ENCODE results near the gene SLC26A3. TPM values are rescaled to one million over a fixed set of nuclear protein-coding genes. Genes with fewer than 3 reads are reported as not detected.

SLC26A3 gene
- total and polyA plus RNA-seq, 4 donors: under 0.01 to 0.49 (median 0.14) TPM

- H3K36me3 ChIP-seq (ENCODE audit: control insufficient read depth in 4 of 4, insufficient read depth in 3 of 4, low read depth in 1 of 4, low read length in 3 of 4): no peaks in the 10 kb centered on the region
- WGBS: 88% methylated on average over 5 of the region's 5 CpGs
- TF ChIP-seq NR2F2 (IDR thresholded peaks at IDR 0.05) (no peak), SP1 (IDR thresholded peaks at IDR 0.05) (no peak), JUND (IDR thresholded peaks at IDR 0.05) (no peak), YY1 (IDR thresholded peaks at IDR 0.05) (no peak), HNF4A (conservative IDR thresholded peaks at IDR 0.05) (no peak), GABPA (IDR thresholded peaks at IDR 0.05 in 1 of 2, conservative IDR thresholded peaks at IDR 0.05 in 1 of 2) (no peak), EGR1 (IDR thresholded peaks at IDR 0.05; ENCODE audit: low read depth in 2 of 2) (no peak), RXRA (IDR thresholded peaks at IDR 0.05) (no peak)
- H3K9ac ChIP-seq (ENCODE audit: low read depth in 1 of 2, low read length in 2 of 2): no peak overlapping the region
- H3K9me3 ChIP-seq (ENCODE audit: control insufficient read depth in 4 of 4, low read length in 3 of 4): no peaks in the 10 kb centered on the region
- DNase-seq (ENCODE audit: low spot score): no peak
- no peak overlapping the region for H3K27ac ChIP-seq (ENCODE audit: low read depth in 1 of 2, low read length in 2 of 2)
- H3K27me3 ChIP-seq (ENCODE audit: control insufficient read depth in 4 of 4, insufficient read depth in 4 of 4, low read length in 3 of 4): no peaks in the 10 kb centered on the region
- no peaks in the 10 kb centered on the region for H3K4me1 ChIP-seq (ENCODE audit: control insufficient read depth in 4 of 4, insufficient read depth in 4 of 4, low read length in 3 of 4)
- H3K4me3 ChIP-seq (ENCODE audit: low read depth in 1 of 3, low read length in 3 of 3): no peak overlapping the region
Observed at GRCh38 chr7:107811934-107812333, 8.9 kb upstream of the SLC26A3 start.

DNA sequence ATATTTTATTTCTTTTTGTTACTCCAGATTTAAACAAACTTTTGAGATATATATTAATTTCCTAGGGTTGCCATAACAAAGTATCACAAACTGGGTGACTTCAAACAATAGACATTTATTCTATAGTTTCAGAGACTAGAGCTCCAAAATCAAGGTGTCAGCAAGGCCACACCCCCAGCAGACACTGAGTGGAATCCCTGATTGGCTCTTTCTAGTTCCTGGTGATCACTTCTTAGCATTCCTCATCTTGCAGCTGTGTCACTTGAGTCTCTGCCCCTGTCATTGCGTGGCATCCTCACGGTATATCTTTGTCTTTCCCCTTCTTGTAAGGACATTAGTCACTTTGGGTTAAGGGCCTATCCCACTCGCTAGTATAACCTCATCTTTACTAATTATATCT lies 7.6 kb upstream of the SLC26A3 start:
- no peaks in the 10 kb centered on the region for H3K9me3 ChIP-seq (ENCODE audit: control insufficient read depth in 4 of 4, low read length in 3 of 4)
- TF ChIP-seq MAX (IDR thresholded peaks at IDR 0.05): no peak
- TF ChIP-seq REST (IDR thresholded peaks at IDR 0.05): no peak
- no peak for TF ChIP-seq GABPA (IDR thresholded peaks at IDR 0.05 in 1 of 2, conservative IDR thresholded peaks at IDR 0.05 in 1 of 2)
- TF ChIP-seq HNF4A (conservative IDR thresholded peaks at IDR 0.05): no peak
- no peak for TF ChIP-seq HNF4G (IDR thresholded peaks at IDR 0.05)
- TF ChIP-seq, protein P1, sequence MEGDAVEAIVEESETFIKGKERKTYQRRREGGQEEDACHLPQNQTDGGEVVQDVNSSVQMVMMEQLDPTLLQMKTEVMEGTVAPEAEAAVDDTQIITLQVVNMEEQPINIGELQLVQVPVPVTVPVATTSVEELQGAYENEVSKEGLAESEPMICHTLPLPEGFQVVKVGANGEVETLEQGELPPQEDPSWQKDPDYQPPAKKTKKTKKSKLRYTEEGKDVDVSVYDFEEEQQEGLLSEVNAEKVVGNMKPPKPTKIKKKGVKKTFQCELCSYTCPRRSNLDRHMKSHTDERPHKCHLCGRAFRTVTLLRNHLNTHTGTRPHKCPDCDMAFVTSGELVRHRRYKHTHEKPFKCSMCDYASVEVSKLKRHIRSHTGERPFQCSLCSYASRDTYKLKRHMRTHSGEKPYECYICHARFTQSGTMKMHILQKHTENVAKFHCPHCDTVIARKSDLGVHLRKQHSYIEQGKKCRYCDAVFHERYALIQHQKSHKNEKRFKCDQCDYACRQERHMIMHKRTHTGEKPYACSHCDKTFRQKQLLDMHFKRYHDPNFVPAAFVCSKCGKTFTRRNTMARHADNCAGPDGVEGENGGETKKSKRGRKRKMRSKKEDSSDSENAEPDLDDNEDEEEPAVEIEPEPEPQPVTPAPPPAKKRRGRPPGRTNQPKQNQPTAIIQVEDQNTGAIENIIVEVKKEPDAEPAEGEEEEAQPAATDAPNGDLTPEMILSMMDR (IDR thresholded peaks at IDR 0.05; ENCODE audit: low read depth, low read length, missing input control): no peak
- H3K36me3 ChIP-seq (ENCODE audit: control insufficient read depth in 4 of 4, insufficient read depth in 3 of 4, low read depth in 1 of 4, low read length in 3 of 4): no peaks in the 10 kb centered on the region
- DNase-seq (ENCODE audit: low spot score): no peak
- no peaks in the 10 kb centered on the region for H3K27me3 ChIP-seq (ENCODE audit: control insufficient read depth in 4 of 4, insufficient read depth in 4 of 4, low read length in 3 of 4)
- no peak overlapping the region for H3K9ac ChIP-seq (ENCODE audit: low read depth in 1 of 2, low read length in 2 of 2)
- no peaks in the 10 kb centered on the region for H3K4me1 ChIP-seq (ENCODE audit: control insufficient read depth in 4 of 4, insufficient read depth in 4 of 4, low read length in 3 of 4)
- no peak overlapping the region for H3K4me3 ChIP-seq (ENCODE audit: low read depth in 1 of 3, low read length in 3 of 3)
- no peak overlapping the region for H3K27ac ChIP-seq (ENCODE audit: low read depth in 1 of 2, low read length in 2 of 2)
- WGBS: 94% methylated on average over 3 of the region's 3 CpGs

- no peak overlapping the region for H3K27ac ChIP-seq (ENCODE audit: low read depth in 1 of 2, low read length in 2 of 2)
- H3K4me1 ChIP-seq (ENCODE audit: control insufficient read depth in 4 of 4, insufficient read depth in 4 of 4, low read length in 3 of 4): no peaks in the 10 kb centered on the region
- DNase-seq (ENCODE audit: low spot score): no peak
- no peaks in the 10 kb centered on the region for H3K27me3 ChIP-seq (ENCODE audit: control insufficient read depth in 4 of 4, insufficient read depth in 4 of 4, low read length in 3 of 4)
- no peaks in the 10 kb centered on the region for H3K36me3 ChIP-seq (ENCODE audit: control insufficient read depth in 4 of 4, insufficient read depth in 3 of 4, low read depth in 1 of 4, low read length in 3 of 4)
- H3K9me3 ChIP-seq (ENCODE audit: control insufficient read depth in 4 of 4, low read length in 3 of 4): no peaks in the 10 kb centered on the region
- no peak overlapping the region for H3K9ac ChIP-seq (ENCODE audit: low read depth in 1 of 2, low read length in 2 of 2)
- 96% methylated on average over 4 of the region's 4 CpGs for WGBS
- no peak overlapping the region for H3K4me3 ChIP-seq (ENCODE audit: low read depth in 1 of 3, low read length in 3 of 3)
- TF ChIP-seq MAX (IDR thresholded peaks at IDR 0.05) (no peak), YY1 (IDR thresholded peaks at IDR 0.05) (no peak), ZBTB33 (IDR thresholded peaks at IDR 0.05) (no peak), SP1 (IDR thresholded peaks at IDR 0.05) (no peak), RXRA (IDR thresholded peaks at IDR 0.05) (no peak), EGR1 (IDR thresholded peaks at IDR 0.05; ENCODE audit: low read depth in 2 of 2) (no peak), TAF1 (conservative IDR thresholded peaks at IDR 0.05) (no peak), HNF4A (conservative IDR thresholded peaks at IDR 0.05) (no peak), FOXA2 (IDR thresholded peaks at IDR 0.05) (no peak), JUND (IDR thresholded peaks at IDR 0.05) (no peak), HNF4G (IDR thresholded peaks at IDR 0.05) (no peak), FOXA1 (IDR thresholded peaks at IDR 0.05) (no peak), NR2F2 (IDR thresholded peaks at IDR 0.05) (no peak), GABPA (IDR thresholded peaks at IDR 0.05 in 1 of 2, conservative IDR thresholded peaks at IDR 0.05 in 1 of 2) (no peak)
- TF ChIP-seq, protein P1 (IDR thresholded peaks at IDR 0.05; ENCODE audit: low read depth, low read length, missing input control): no peak
- TF ChIP-seq, protein P2, sequence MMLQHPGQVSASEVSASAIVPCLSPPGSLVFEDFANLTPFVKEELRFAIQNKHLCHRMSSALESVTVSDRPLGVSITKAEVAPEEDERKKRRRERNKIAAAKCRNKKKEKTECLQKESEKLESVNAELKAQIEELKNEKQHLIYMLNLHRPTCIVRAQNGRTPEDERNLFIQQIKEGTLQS (IDR thresholded peaks at IDR 0.05): no peak
Observed at GRCh38 chr7:107809179-107809578, 6.2 kb upstream of the SLC26A3 start.
